D721Med (cell line): Measurements from ENCODE around the gene ANO9.

Experiments
- DNase-seq: peaks from one replicate; pipeline ENCODE4 v3.0.0; 2011; ENCODE audit warnings: low spot score; ENCODE audit not compliant: insufficient read length
- FAIRE-seq: peaks from 2 replicates; lab custom pipeline; 2011; peaks lifted over from hg19 to GRCh38; lab: Jason Lieb, UNC
- CTCF ChIP-seq: IDR thresholded peaks from 2 replicates; pipeline ENCODE4 v1.5.1; 2012; ENCODE audit warnings: mild to moderate bottlenecking, control low read depth; ENCODE audit not compliant: insufficient read depth; ENCODE audit errors: missing control alignments

The ANO9 gene

GRCh38 chr11:443542-444199 is 1.9 kb upstream of the ANO9 start:
- no peak for FAIRE-seq

GRCh38 chr11:442611-443081 is 835 bp upstream of the ANO9 start:
- no peak for FAIRE-seq
- no peak for DNase-seq
- no peak for TF ChIP-seq CTCF

More at GRCh38 chr11:443542-444199, 1.9 kb upstream of the ANO9 start:
- TF ChIP-seq CTCF = no peak
- DNase-seq = no peak

DNA sequence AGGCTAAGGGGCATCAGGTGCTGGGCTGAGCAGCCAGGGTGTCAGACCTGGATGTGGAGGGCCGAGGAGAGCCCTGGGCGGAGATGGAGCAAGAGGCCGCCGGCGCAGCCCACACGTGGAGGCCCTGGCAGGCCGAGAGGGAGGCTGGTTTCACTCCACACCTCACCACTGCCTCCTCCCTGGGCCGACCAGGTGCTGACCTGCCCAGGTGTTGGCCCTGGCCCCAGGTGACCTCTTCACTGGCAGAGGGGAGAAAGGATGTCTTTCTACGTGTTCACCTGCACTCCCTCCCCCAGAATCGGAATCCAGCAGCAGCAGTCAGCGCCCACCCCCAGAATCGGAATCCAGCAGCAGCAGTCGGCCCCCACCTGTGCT is 781 bp downstream of the ANO9 start:
- no peak for FAIRE-seq
- TF ChIP-seq CTCF = no peak
- no peak for DNase-seq

DNA sequence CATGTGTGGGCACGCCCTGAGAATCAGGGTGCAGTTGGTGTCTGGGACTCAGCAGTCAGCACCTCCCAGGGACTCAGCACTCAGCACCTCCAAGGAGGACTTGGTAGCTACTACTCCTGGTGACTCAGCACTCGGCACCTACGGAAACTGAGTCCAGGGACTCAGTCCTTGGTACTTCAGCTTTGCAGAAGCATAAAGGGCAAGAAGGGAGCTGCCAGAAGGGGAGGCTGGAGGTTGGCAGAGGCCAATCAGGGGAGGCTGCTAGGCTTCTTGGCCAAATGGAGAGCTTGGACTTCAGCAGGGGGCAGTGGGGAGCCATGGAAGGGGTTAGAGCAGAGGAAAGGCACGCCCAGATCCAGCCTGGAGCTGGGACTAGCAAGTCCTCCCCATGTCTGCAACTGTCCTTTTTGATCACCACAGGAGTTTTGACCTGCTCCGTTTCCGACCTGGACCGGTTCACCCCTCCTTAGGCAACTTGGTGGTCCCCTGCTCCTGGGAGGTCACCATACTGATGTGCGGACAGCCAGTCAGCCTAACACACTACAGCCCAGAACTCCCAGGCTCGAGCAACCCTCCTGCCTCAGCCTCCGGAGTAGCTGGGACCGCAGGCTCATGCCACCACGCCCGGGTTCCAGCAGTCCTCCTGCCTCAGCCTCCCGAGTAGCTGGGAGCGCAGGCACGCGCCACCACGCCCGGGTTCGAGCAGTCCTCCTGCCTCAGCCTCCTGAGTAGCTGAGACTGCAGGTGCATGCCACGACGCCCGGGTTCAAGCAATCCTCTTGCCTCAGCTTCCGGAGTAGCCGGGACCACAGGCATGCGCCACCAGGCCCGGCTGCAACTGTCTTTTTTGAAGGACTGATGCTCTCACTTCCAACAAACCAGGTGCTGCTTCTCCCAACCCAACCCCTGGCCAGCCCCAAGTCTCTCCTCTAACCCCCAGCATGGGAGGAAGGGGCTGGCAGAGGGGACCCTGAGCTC is 1.5 kb downstream of the ANO9 start:
- FAIRE-seq = no peak
- no peak for DNase-seq
- no peak for TF ChIP-seq CTCF

- no peak for DNase-seq
- no peak for FAIRE-seq
- TF ChIP-seq CTCF = no peak
Measured at GRCh38 chr11:439315-440064, 2.3 kb downstream of the ANO9 start.

DNA sequence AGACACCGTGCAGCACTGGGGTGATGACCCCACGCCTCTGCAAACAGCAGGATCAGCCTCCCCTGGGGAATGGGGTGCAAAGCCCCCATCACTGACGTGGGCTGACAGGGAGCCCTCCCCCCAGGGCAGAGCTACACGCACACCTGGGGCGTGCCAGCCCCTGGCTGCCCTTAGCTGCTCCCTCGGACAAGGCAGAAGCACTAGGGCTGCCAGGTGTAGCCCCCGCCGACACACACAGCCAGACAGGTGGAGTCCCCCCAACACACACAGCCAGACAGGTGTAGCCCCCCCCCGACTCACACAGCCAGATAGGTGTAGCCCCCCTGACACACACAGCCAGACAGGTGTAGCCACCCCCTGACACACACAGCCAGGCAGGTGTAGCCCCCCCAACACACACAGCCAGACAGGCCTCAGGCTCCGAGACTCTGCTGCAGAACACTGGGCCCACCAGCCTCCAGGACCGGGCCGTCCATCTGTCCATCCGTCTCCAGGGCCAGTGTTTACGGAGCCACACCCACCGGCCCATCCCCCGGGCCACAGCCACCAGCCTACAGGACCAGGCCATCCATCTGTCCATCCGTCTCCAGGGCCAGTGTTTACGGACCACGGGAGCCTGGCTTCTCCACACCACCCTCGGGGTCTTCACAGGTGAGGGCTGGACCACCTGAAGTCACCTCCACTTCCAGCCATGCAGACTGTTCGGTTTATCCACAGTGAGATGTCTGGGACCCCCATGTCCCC is 3.5 kb downstream of the ANO9 start:
- DNase-seq (no peak), FAIRE-seq (no peak)
- TF ChIP-seq CTCF = no peak
